GM12878 (cell line): ENCODE results near the gene USP37. TPM values are rescaled to one million over a fixed set of nuclear protein-coding genes. Genes with fewer than 3 reads are reported as not detected.

Experiments
- ATAC-seq: fragments of 200-7000 bp; cut with Tn5 transposase; 3 replicates; pipeline ENCODE4 v1.9.1; 2020; ENCODE audit warnings: mild to moderate bottlenecking, moderate library complexity
- BruUV-seq: library from RNA; stranded (reverse); fragments of 400-500 nt; replicated peaks from 2 replicates; lab custom pipeline; 2021; lab: Mats Ljungman, UMichigan
- CTCF ChIA-PET: fragments of 300-600 bp; sonication (Branson Sonifier 250); formaldehyde crosslinking; extraction: SDS; loops from one replicate; lab custom pipeline; 2021; ENCODE audit warnings: inconsistent platforms; lab: Yijun Ruan, JAX
- POLR2A ChIA-PET: fragments of 350-600 bp; formaldehyde crosslinking; extraction: SDS; loops from one replicate; lab custom pipeline; 2021; ENCODE audit warnings: inconsistent platforms; lab: Charles Lee
- RAD21 ChIA-PET: fragments of 300-600 bp; sonication (Branson Sonifier 250); formaldehyde crosslinking; loops from one replicate; lab custom pipeline; 2023; ENCODE audit warnings: antibody characterized with exemption; ENCODE audit not compliant: unreplicated experiment; lab: Charles Lee
- SMC1A ChIA-PET: fragments of 300-600 bp; sonication (Branson Sonifier 250); formaldehyde crosslinking; loops from one replicate; lab custom pipeline; 2023; ENCODE audit not compliant: unreplicated experiment, uncharacterized antibody; lab: Charles Lee
- DNase-seq: peaks from one replicate; pipeline ENCODE4 v3.0.0-alpha.2; 2011; ENCODE audit warnings: low read depth, low spot score
- FAIRE-seq: peaks from 3 replicates; lab custom pipeline; 2011; peaks lifted over from hg19 to GRCh38; lab: Jason Lieb, UNC
- H2AFZ ChIP-seq: 2 replicates; pipeline ENCODE4 v1.6.0; 2011; ENCODE audit warnings: low read depth, low read length, control low read depth; ENCODE audit not compliant: control insufficient read depth
- H3K27ac ChIP-seq: 2 replicates; pipeline ENCODE4 v1.5.1; 2011; ENCODE audit warnings: control low read depth; ENCODE audit not compliant: control insufficient read depth, insufficient read depth
- H3K27me3 ChIP-seq, 2 experiments: replicated peaks in 1 of 2; 2 replicates each; pipeline versions ENCODE4 v1.6.0 to v1.6.1; 2011; ENCODE audit warnings: low read length in 1 of 2; ENCODE audit not compliant: control insufficient read depth in 2 of 2, insufficient read depth in 2 of 2
- H3K36me3 ChIP-seq, 2 experiments: 2 replicates each; pipeline ENCODE4 v1.5.1; 2011; ENCODE audit warnings: low read length in 1 of 2; ENCODE audit not compliant: control insufficient read depth in 2 of 2, insufficient read depth in 2 of 2
- H3K4me1 ChIP-seq: 2 replicates; pipeline ENCODE4 v1.6.1; 2011; ENCODE audit warnings: mild to moderate bottlenecking, low read length, moderate library complexity, mixed read lengths; ENCODE audit not compliant: control insufficient read depth, insufficient read depth
- H3K4me2 ChIP-seq: 2 replicates; pipeline ENCODE4 v1.6.0; 2011; ENCODE audit warnings: control low read depth; ENCODE audit not compliant: control insufficient read depth, insufficient read depth
- H3K4me3 ChIP-seq: fragments of 200-600 bp; sonication (generic); 2 replicates; pipeline ENCODE4 v1.5.1; 2016
- H3K79me2 ChIP-seq: 2 replicates; pipeline ENCODE4 v1.6.0; 2011; ENCODE audit warnings: low read length; ENCODE audit not compliant: control insufficient read depth, insufficient read depth
- H3K9ac ChIP-seq: 2 replicates; pipeline ENCODE4 v1.8.0; 2011; ENCODE audit warnings: low read length, control low read depth, mixed read lengths; ENCODE audit not compliant: control insufficient read depth, insufficient read depth
- H3K9me3 ChIP-seq: replicated peaks from 3 replicates; pipeline ENCODE4 v1.5.1; 2011; ENCODE audit warnings: mild to moderate bottlenecking, low read length; ENCODE audit not compliant: control insufficient read depth, insufficient read depth
- H4K20me1 ChIP-seq: 2 replicates; pipeline ENCODE4 v1.6.0; 2011; ENCODE audit not compliant: control insufficient read depth, insufficient read depth
- CHD2 ChIP-seq: IDR thresholded peaks from 2 replicates; pipeline ENCODE4 v1.6.1; 2011; ENCODE audit warnings: low read depth, low read length, improper control_type of control experiment, borderline replicate concordance
- MEF2A ChIP-seq: IDR thresholded peaks from 2 replicates; pipeline ENCODE4 v1.6.1; 2011; ENCODE audit warnings: low read depth, mild to moderate bottlenecking, low read length, moderate library complexity; ENCODE audit not compliant: insufficient read depth
- MXI1 ChIP-seq: fragments of 150-350 bp; IDR thresholded peaks from 2 replicates; pipeline ENCODE4 v1.6.1; 2011; ENCODE audit warnings: low read depth, mild to moderate bottlenecking, inconsistent platforms, low read length, improper control_type of control experiment
- NR2C2 ChIP-seq: IDR thresholded peaks from 2 replicates; pipeline ENCODE4 v1.6.1; 2011; ENCODE audit warnings: borderline replicate concordance, low read depth; ENCODE audit not compliant: control insufficient read depth, insufficient read length
- SPI1 ChIP-seq: IDR thresholded peaks from 2 replicates; pipeline ENCODE4 v1.6.1; 2011; ENCODE audit warnings: low read depth, mild to moderate bottlenecking, low read length, moderate library complexity, borderline replicate concordance; ENCODE audit not compliant: insufficient read depth
- SUPT20H ChIP-seq: IDR thresholded peaks from 2 replicates; pipeline ENCODE4 v1.6.1; 2011; ENCODE audit warnings: low read depth, mild to moderate bottlenecking, low read length, moderate library complexity, borderline replicate concordance; ENCODE audit not compliant: control insufficient read depth
- SUZ12 ChIP-seq: fragments of 200-600 bp; sonication (generic); IDR thresholded peaks from one replicate; pipeline ENCODE4 v1.6.1; 2018; ENCODE audit warnings: antibody characterized with exemption, mild to moderate bottlenecking; ENCODE audit not compliant: unreplicated experiment
- WGBS: methylation state at CpG from one replicate; pipeline ENCODE4 v1.1.6; 2016; ENCODE audit warnings: low lambda C conversion rate; ENCODE audit not compliant: insufficient replicate concordance, insufficient coverage; ENCODE audit errors: missing lambda C conversion rate; 5-methylcytosine and 5-hydroxymethylcytosine counted together
- in situ Hi-C: fragments of 300-500 bp; cut with MboI; formaldehyde crosslinking; loops from 9 replicates; pipeline ENCODE4 v1.14.3; 2018; ENCODE audit warnings: mixed read lengths
- intact Hi-C: fragments of 100-400 bp; cut with micrococcal nuclease; formaldehyde crosslinking; loops from one replicate; pipeline ENCODE4 v1.14.2; 2022; ENCODE audit not compliant: unreplicated experiment
- polyA plus RNA-seq, 11 experiments: library from polyadenylated mRNA; depleted of rRNA in 4 of 11; unstranded in 6 of 11; stranded (reverse) in 5 of 11; fragments of >200 nt; fragmentation: Nextera tagmentation in 4 of 11; fragmentation: Illumina TruSeq in 1 of 11; extraction: Ambion mirVana in 4 of 11; extraction: Trizol in 1 of 11; gene quantifications; 1 replicate in 1 of 11; 2 replicates in 10 of 11; pipeline versions ENCODE4 v1.2.1 to v1.2.3, GENCODE V29; 2011 to 2016; ENCODE audit warnings: inconsistent platforms in 2 of 11, missing spikeins in 2 of 11, low read depth in 1 of 11
- total RNA-seq, 4 experiments: library from RNA; depleted of rRNA in 3 of 4; stranded (reverse); fragments of >200 nt in 3 of 4; fragmentation: Illumina TruSeq in 1 of 4; extraction: Trizol in 1 of 4; gene quantifications; 2 replicates each; pipeline versions ENCODE4 v1.2.1 to v1.2.3, GENCODE V29; 2013 to 2021
- TF ChIP-seq, protein P1 (sequence below): IDR thresholded peaks from 2 replicates; pipeline ENCODE4 v1.6.1; 2012; ENCODE audit warnings: low read depth, low read length, improper control_type of control experiment
- TF ChIP-seq, protein P2 (sequence below): fragments of 150-350 bp; IDR thresholded peaks from 2 replicates; pipeline ENCODE4 v1.6.1; 2014; ENCODE audit warnings: mild to moderate bottlenecking, low read depth, low read length

Gene USP37
- total and polyA plus RNA-seq, 10 of the 15 experiments (the other 5 are each of a cell fraction or from before 2014, with no cell fraction given), result 2.8 to 16.0 (median 10.4) TPM

DNA sequence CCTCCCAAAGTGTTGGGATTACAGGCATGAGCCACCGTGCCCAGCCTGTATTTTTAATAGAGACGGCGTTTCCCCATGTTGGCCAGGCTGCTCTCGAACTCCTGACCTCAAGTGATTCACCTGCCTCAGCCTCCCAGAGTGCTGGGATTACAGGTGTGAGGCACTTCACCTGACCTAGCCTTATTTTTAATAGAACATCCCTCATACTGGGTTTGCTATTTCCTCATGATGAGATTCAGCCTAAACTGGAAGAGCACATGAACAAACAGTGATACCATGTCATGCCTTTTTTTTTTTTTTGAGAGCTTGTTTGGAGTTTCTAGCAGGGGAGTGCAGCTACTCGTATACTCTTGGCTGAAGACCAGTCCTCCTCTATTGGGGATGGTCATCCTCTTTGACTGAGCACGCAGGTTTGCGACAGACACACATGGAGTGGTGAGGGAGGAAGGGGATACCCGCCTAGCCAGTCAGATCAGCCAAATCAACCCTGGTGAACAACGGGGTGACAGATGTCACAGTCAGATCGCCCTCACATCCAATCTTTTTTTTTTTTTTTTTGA is 67.6 kb downstream of the USP37 start:
- in situ Hi-C loops, result no loop called here
- Histone ChIP-seq H3K27ac (no peak overlapping the region), H3K4me2 (no peak overlapping the region), H3K27me3 (no peaks in the 10 kb centered on the region), H3K4me1 (no peaks in the 10 kb centered on the region), H3K36me3 (peaks cover 0 to 10% of the 10 kb centered on the region in 2 experiments), H4K20me1 (no peaks in the 10 kb centered on the region), H3K4me3 (no peak overlapping the region), H3K9ac (no peak overlapping the region), H2AFZ (no peak overlapping the region), H3K79me2 (no peaks in the 10 kb centered on the region), H3K9me3 (no peaks in the 10 kb centered on the region)
- ChIA-PET SMC1A (no interaction called here), CTCF (interaction anchor here (0.6 to 1.4 kb wide), 2 partner anchors 9 to 189 kb away, joined by 3 to 4 read pairs; no protein-coding TSS in a partner anchor), RAD21 (no interaction called here), POLR2A (interaction anchor here (0.7 kb wide), 1 partner anchor 19 kb away, joined by 3 read pairs; no protein-coding TSS in a partner anchor)
- TF ChIP-seq, protein P1, sequence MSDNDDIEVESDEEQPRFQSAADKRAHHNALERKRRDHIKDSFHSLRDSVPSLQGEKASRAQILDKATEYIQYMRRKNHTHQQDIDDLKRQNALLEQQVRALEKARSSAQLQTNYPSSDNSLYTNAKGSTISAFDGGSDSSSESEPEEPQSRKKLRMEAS, result no peak
- no peak for TF ChIP-seq CHD2
- no peak for TF ChIP-seq MEF2A
- TF ChIP-seq, protein P2, sequence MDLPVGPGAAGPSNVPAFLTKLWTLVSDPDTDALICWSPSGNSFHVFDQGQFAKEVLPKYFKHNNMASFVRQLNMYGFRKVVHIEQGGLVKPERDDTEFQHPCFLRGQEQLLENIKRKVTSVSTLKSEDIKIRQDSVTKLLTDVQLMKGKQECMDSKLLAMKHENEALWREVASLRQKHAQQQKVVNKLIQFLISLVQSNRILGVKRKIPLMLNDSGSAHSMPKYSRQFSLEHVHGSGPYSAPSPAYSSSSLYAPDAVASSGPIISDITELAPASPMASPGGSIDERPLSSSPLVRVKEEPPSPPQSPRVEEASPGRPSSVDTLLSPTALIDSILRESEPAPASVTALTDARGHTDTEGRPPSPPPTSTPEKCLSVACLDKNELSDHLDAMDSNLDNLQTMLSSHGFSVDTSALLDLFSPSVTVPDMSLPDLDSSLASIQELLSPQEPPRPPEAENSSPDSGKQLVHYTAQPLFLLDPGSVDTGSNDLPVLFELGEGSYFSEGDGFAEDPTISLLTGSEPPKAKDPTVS, result no peak
- TF ChIP-seq NR2C2, result no peak
- TF ChIP-seq SUZ12, result no peak
- TF ChIP-seq SUPT20H, result no peak
- TF ChIP-seq MXI1, result no peak
- TF ChIP-seq SPI1, result no peak
- no peak for DNase-seq
- no TSS peak for BruUV-seq
- no peak for FAIRE-seq
- 96% methylated on average over 10 of the region's 10 CpGs for WGBS
- ATAC-seq, result no peak
- intact Hi-C loops, result no loop called here
